Calu3 (cell line): Measurements from ENCODE around the gene ADAMTSL2. TPM values are rescaled to one million over a fixed set of nuclear protein-coding genes. Genes with fewer than 3 reads are reported as not detected.

Experiments
- BruUV-seq: library from RNA; stranded (reverse); fragments of 400-500 nt; replicated peaks from 2 replicates; lab custom pipeline; 2021; lab: Mats Ljungman, UMichigan
- CTCF ChIA-PET: fragments of 300-600 bp; sonication (Branson Sonifier 250); formaldehyde crosslinking; loops from one replicate; lab custom pipeline; 2022; ENCODE audit warnings: antibody characterized with exemption; lab: Charles Lee
- DNase-seq: peaks from one replicate; pipeline ENCODE4 v3.0.0; 2022
- H3K27ac Mint-ChIP-seq: one replicate; pipeline ENCODE4 v1.8.0; 2022; ENCODE audit warnings: mixed read lengths; ENCODE audit not compliant: unreplicated experiment
- H3K27me3 Mint-ChIP-seq: one replicate; pipeline ENCODE4 v1.8.0; 2022; ENCODE audit warnings: mixed read lengths; ENCODE audit not compliant: unreplicated experiment
- H3K36me3 Mint-ChIP-seq: one replicate; pipeline ENCODE4 v1.8.0; 2022; ENCODE audit warnings: mild to moderate bottlenecking, moderate library complexity, mixed read lengths; ENCODE audit not compliant: insufficient read depth, unreplicated experiment
- H3K4me1 Mint-ChIP-seq: one replicate; pipeline ENCODE4 v1.8.0; 2022; ENCODE audit warnings: mild to moderate bottlenecking, low read depth, mixed read lengths; ENCODE audit not compliant: unreplicated experiment
- H3K4me3 Mint-ChIP-seq: one replicate; pipeline ENCODE4 v1.8.0; 2022; ENCODE audit warnings: mild to moderate bottlenecking, low read depth, moderate library complexity, mixed read lengths; ENCODE audit not compliant: unreplicated experiment
- H3K9me3 Mint-ChIP-seq: one replicate; pipeline ENCODE4 v1.8.0; 2022; ENCODE audit warnings: low read depth, mixed read lengths; ENCODE audit not compliant: unreplicated experiment
- CTCF ChIP-seq: fragments of 200-600 bp; IDR thresholded peaks from one replicate; pipeline ENCODE4 v1.8.0; 2022; ENCODE audit warnings: antibody characterized with exemption; ENCODE audit not compliant: unreplicated experiment
- intact Hi-C: fragments of 100-400 bp; cut with micrococcal nuclease; formaldehyde crosslinking; loops from one replicate; pipeline ENCODE4 v1.10.0; 2022; ENCODE audit not compliant: unreplicated experiment
- total RNA-seq: library from RNA; stranded (reverse); gene quantifications from 2 replicates; pipeline ENCODE4 v1.2.3, GENCODE V29; 2022

Gene ADAMTSL2
- total RNA-seq, 1 experiment from 2014 or later: 0.14 TPM

GRCh38 chr9:133528876-133529241 lies 5.6 kb upstream of the ADAMTSL2 start:
- Mint-ChIP-seq H3K27me3 (peaks cover 60% of the 10 kb centered on the region), H3K36me3 (no peaks in the 10 kb centered on the region), H3K27ac (no peak overlapping the region), H3K4me3 (no peak overlapping the region), H3K4me1 (no peaks in the 10 kb centered on the region), H3K9me3 (no peaks in the 10 kb centered on the region)
- TF ChIP-seq CTCF: no peak
- CTCF ChIA-PET: interaction anchor here (0.8 kb wide), 1 partner anchor 198 kb away, joined by 3 read pairs; no protein-coding TSS in a partner anchor
- intact Hi-C loops: no loop called here
- no TSS peak for BruUV-seq
- no peak for DNase-seq

GRCh38 chr9:133529457-133529856 lies 5.0 kb upstream of the ADAMTSL2 start:
- Mint-ChIP-seq H3K27ac (no peak overlapping the region), H3K36me3 (no peaks in the 10 kb centered on the region), H3K4me1 (no peaks in the 10 kb centered on the region), H3K4me3 (no peak overlapping the region), H3K27me3 (peaks cover 59% of the 10 kb centered on the region), H3K9me3 (no peaks in the 10 kb centered on the region)
- intact Hi-C loops: no loop called here
- no TSS peak for BruUV-seq
- CTCF ChIA-PET: interaction anchor here (0.8 kb wide), 1 partner anchor 198 kb away, joined by 3 read pairs; no protein-coding TSS in a partner anchor
- DNase-seq: no peak
- no peak for TF ChIP-seq CTCF

DNA sequence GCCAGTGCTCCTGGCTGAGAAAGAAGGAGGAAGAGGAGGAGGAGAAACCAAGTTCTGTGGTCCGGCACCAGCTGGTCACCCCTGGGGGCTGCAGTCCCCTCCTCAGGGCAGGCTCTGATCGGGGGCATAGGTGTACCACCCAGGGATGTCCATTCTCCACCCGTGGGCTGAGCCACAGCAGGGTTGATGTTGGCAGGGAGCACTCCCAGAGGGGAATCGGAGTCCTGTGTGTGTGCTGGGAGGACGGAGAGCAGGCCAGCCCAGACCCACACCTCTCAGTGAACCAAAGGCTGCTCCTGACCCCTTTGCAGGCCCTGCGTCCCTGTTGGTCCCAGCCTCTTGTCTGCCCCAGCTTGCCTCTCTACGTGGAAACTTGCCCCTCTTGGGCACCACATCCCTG lies 4.6 kb upstream of the ADAMTSL2 start:
- peaks cover 62% of the 10 kb centered on the region for H3K27me3 Mint-ChIP-seq
- no peak overlapping the region for H3K27ac Mint-ChIP-seq
- intact Hi-C loops: loop anchor here (5.0 kb wide), 1 partner anchor 197 kb away; no protein-coding TSS in a partner anchor
- no peak for DNase-seq
- H3K9me3 Mint-ChIP-seq: no peaks in the 10 kb centered on the region
- no TSS peak for BruUV-seq
- no peak for TF ChIP-seq CTCF
- H3K4me1 Mint-ChIP-seq: no peaks in the 10 kb centered on the region
- H3K36me3 Mint-ChIP-seq: no peaks in the 10 kb centered on the region
- H3K4me3 Mint-ChIP-seq: no peak overlapping the region
- CTCF ChIA-PET: no interaction called here

DNA sequence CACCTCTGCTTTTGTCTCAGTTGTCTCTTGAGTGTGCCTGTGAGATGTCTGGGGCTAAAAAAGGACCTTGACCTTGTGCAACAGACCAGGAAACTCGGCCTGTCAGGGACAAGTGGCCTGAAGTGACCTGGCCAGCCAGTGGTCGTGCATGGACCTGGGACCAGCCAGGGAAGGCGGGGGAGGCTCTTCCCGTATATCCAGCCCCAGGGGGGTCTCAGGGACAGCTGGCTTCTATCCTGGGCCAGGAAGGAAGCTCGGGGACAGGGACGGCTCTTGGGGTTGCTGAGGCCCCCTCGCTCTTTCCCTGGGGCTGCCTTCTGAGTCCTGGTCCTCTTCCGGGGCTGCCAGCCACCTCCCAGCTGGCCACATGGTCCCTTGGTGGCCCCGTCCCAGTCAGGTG lies 3.2 kb upstream of the ADAMTSL2 start:
- Mint-ChIP-seq H3K4me3 (no peak overlapping the region), H3K36me3 (no peaks in the 10 kb centered on the region), H3K4me1 (no peaks in the 10 kb centered on the region), H3K27ac (no peak overlapping the region), H3K9me3 (no peaks in the 10 kb centered on the region), H3K27me3 (peaks cover 68% of the 10 kb centered on the region)
- no TSS peak for BruUV-seq
- CTCF ChIA-PET: no interaction called here
- intact Hi-C loops: loop anchor here (5.0 kb wide), 1 partner anchor 196 kb away; no protein-coding TSS in a partner anchor
- no peak for TF ChIP-seq CTCF
- no peak for DNase-seq
